Measurements from ENCODE around the gene BLACAT1. TPM values are rescaled to one million over a fixed set of nuclear protein-coding genes. Genes with fewer than 3 reads are reported as not detected.

The BLACAT1 gene
- total RNA-seq, 4 donors from 2014 or later, result 0.48 TPM; not detected in 3

DNA sequence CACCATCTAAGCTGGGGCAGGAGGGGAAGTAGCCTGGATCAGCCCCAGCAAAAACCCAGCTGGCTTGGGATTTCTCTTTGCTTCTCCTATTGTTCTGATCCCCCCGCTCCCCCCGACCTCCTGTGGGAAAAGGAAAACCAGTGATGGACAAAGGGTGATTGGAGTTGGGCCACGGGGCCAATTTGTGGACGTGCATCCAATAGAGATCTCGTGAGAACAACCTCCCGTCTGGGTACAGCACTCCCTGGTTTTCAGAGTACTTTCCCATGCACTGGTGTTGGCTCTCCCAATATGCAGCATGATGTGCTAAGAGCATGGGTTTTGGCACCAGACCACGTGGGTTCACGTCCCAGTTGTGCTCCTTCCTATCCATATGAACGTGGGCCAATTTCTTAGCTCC is 9.0 kb downstream of the BLACAT1 start:
- in situ Hi-C loops (cut with MboI; ENCODE audit: low pct_ligation_motif_present in 1 of 4, low pct_unique_long_range_greater_than_20kb in 1 of 4, low sequenced_read_pairs in 3 of 4), result no loop called here

DNA sequence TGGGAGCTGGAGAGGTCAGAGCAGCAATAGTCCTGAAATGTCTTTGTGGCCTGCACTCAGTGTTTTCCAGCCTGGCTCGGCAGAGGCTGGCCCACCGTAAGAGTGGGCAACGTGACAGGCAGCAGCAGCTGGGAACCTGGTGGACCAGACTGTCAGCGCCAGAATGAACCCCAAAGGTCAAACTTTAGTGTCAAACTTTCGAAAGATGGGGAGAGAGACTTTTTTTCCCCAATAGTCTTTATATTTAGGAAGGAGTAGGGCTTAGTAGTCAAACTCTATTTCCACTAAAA is 10.3 kb downstream of the BLACAT1 start:
- no peak for TF ChIP-seq POLR2AphosphoS5 (IDR thresholded peaks at IDR 0.05)
- no peak for DNase-seq
- H3K4me1 ChIP-seq, result peaks cover 10 to 36% (median 24%) of the 10 kb centered on the region in 4 donors
- no peaks in the 10 kb centered on the region for H3K9me3 ChIP-seq
- intact Hi-C loops (cut with DNase I; ENCODE audit: low total_unique reads), result no loop called here
- no peaks in the 10 kb centered on the region for H3K36me3 ChIP-seq
- whole genome bisulfite sequencing, 2 donors (ENCODE audit: low coverage in 1 of 2), result 77% methylated on average over 5 of the region's 5 CpGs; no CpG with 5 or more reads in 1 of the 2 donors
- in situ Hi-C loops (cut with MboI; ENCODE audit: low pct_ligation_motif_present in 1 of 4, low pct_unique_long_range_greater_than_20kb in 1 of 4, low sequenced_read_pairs in 3 of 4), result no loop called here
- H3K27me3 ChIP-seq, result peaks cover 10% of the 10 kb centered on the region
- peak overlapping the region in 2 of 4 donors; percentile 8 to 39 for H3K27ac ChIP-seq
- no peak overlapping the region for H3K4me3 ChIP-seq

More for the DNA sequence above, 9.0 kb downstream of the BLACAT1 start:
- H3K9me3 ChIP-seq, result no peaks in the 10 kb centered on the region
- peaks cover 2 to 24% (median 12%) of the 10 kb centered on the region in 4 donors for H3K4me1 ChIP-seq
- WGBS, 2 donors (ENCODE audit: low coverage in 1 of 2), result 76 to 89% methylated on average over 6 to 9 of the region's 9 CpGs
- no peaks in the 10 kb centered on the region for H3K36me3 ChIP-seq
- TF ChIP-seq POLR2A (IDR thresholded peaks at IDR 0.05), result no peak
- TF ChIP-seq, protein P1, sequence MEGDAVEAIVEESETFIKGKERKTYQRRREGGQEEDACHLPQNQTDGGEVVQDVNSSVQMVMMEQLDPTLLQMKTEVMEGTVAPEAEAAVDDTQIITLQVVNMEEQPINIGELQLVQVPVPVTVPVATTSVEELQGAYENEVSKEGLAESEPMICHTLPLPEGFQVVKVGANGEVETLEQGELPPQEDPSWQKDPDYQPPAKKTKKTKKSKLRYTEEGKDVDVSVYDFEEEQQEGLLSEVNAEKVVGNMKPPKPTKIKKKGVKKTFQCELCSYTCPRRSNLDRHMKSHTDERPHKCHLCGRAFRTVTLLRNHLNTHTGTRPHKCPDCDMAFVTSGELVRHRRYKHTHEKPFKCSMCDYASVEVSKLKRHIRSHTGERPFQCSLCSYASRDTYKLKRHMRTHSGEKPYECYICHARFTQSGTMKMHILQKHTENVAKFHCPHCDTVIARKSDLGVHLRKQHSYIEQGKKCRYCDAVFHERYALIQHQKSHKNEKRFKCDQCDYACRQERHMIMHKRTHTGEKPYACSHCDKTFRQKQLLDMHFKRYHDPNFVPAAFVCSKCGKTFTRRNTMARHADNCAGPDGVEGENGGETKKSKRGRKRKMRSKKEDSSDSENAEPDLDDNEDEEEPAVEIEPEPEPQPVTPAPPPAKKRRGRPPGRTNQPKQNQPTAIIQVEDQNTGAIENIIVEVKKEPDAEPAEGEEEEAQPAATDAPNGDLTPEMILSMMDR (IDR thresholded peaks at IDR 0.05), result no peak
- no peak for TF ChIP-seq EP300 (IDR thresholded peaks at IDR 0.05; ENCODE audit: low read depth)
- no peak for TF ChIP-seq POLR2AphosphoS5 (IDR thresholded peaks at IDR 0.05)
- no peak for DNase-seq
- no peak overlapping the region for H3K27ac ChIP-seq
- H3K4me3 ChIP-seq, result no peak overlapping the region
- H3K27me3 ChIP-seq, result peaks cover 21% of the 10 kb centered on the region
- intact Hi-C loops (cut with DNase I; ENCODE audit: low total_unique reads), result no loop called here

DNA sequence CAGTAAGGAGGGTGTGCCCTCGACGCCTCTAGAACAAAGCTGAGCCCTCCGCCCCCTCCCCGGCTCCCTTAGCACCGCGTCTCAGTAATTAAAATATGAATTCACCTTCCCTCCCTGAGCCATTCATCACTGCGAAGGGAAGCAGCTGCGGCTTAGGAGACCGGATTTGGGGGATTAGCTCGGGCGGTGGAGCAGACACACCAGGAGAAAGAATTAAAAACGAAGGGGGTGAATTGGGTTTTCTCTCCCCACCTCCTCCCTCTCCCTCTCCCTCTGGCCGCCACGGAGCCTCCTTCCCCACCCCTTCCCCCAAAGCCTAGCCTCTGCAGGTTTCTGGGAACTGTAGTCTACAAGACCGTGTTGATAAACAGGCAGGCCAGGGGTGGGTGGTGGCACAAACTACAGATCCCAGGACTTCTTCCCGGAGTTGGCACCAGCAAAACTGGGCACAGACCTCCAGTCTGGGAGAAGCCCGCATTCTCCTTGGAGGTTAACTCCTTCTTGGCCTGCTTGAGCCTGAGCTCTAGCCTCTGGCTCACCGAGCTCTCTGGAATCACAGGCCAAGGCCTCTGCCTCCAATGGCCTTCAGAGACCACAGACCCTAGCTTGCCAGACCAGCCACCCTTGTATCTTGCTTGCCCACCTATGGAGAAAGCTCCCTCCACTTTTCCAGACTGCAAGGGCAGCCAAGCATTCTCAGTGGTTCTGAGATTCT is 10.8 kb downstream of the BLACAT1 start:
- intact Hi-C loops (cut with DNase I; ENCODE audit: low total_unique reads) (no loop called here), in situ Hi-C loops (cut with MboI; ENCODE audit: low pct_ligation_motif_present in 1 of 4, low pct_unique_long_range_greater_than_20kb in 1 of 4, low sequenced_read_pairs in 3 of 4) (no loop called here)
- Histone ChIP-seq H3K27me3 (peaks cover 5% of the 10 kb centered on the region), H3K27ac (peak overlapping the region in 2 of 4 donors; percentile 20 to 43), H3K9me3 (no peaks in the 10 kb centered on the region), H3K4me3 (peak overlapping the region in 2 of 4 donors; percentile 18 to 26), H3K4me1 (peaks cover 12 to 40% (median 28%) of the 10 kb centered on the region in 4 donors), H3K36me3 (no peaks in the 10 kb centered on the region)
- TF ChIP-seq POLR2A (IDR thresholded peaks at IDR 0.05), result no peak
- peak in 1 of 3 donors; percentile 13 for TF ChIP-seq POLR2AphosphoS5 (IDR thresholded peaks at IDR 0.05)
- DNase-seq, result peak; percentile 35
- 41 to 46% methylated on average over 6 to 18 of the region's 18 CpGs for WGBS, 2 donors (ENCODE audit: low coverage in 1 of 2)

DNA sequence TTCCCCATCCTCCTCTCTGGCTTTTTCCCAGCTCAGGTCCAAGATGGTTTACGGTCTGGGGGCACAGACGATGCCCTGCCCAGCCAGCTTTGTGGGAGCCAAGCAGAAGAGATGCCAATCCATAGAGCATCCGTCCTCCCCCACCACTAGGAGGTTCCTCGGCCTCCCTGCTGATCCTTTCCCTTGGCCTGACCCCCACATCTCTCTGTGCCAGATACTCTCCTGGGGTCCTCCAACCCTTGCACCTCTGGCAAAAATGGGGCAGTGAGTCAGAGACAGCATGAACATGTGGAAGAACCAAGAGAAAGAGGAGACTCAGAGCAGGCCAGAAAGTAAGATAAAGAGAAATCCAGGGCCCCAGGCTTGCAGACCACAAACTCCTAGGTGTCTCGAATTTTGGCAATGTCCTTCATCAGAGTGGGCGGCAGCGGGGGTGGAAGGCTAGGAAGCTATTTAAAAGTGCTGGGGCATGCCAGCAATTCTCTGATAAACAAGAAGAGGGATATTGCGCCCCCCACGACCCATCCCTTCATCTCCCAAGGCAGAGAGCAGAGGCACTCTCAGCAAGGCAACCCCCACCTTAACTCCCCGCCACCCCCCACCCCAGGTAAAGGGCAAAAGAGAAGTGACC is 11.4 kb downstream of the BLACAT1 start:
- Histone ChIP-seq H3K9me3 (no peaks in the 10 kb centered on the region), H3K4me3 (peak overlapping the region in 2 of 4 donors; percentile 18 to 26), H3K4me1 (peaks cover 12 to 40% (median 23%) of the 10 kb centered on the region in 4 donors), H3K27me3 (no peaks in the 10 kb centered on the region), H3K27ac (peak overlapping the region in 2 of 4 donors; percentile 20 to 43), H3K36me3 (no peaks in the 10 kb centered on the region)
- intact Hi-C loops (cut with DNase I; ENCODE audit: low total_unique reads) (no loop called here), in situ Hi-C loops (cut with MboI; ENCODE audit: low pct_ligation_motif_present in 1 of 4, low pct_unique_long_range_greater_than_20kb in 1 of 4, low sequenced_read_pairs in 3 of 4) (no loop called here)
- no peak for DNase-seq
- WGBS, 2 donors (ENCODE audit: low coverage in 1 of 2), result 57 to 64% methylated on average over 5 to 10 of the region's 10 CpGs
- TF ChIP-seq POLR2AphosphoS5 (IDR thresholded peaks at IDR 0.05) (no peak), POLR2A (IDR thresholded peaks at IDR 0.05) (no peak), EP300 (IDR thresholded peaks at IDR 0.05; ENCODE audit: low read depth) (no peak)
- TF ChIP-seq, protein P1 (IDR thresholded peaks at IDR 0.05), result no peak

DNA sequence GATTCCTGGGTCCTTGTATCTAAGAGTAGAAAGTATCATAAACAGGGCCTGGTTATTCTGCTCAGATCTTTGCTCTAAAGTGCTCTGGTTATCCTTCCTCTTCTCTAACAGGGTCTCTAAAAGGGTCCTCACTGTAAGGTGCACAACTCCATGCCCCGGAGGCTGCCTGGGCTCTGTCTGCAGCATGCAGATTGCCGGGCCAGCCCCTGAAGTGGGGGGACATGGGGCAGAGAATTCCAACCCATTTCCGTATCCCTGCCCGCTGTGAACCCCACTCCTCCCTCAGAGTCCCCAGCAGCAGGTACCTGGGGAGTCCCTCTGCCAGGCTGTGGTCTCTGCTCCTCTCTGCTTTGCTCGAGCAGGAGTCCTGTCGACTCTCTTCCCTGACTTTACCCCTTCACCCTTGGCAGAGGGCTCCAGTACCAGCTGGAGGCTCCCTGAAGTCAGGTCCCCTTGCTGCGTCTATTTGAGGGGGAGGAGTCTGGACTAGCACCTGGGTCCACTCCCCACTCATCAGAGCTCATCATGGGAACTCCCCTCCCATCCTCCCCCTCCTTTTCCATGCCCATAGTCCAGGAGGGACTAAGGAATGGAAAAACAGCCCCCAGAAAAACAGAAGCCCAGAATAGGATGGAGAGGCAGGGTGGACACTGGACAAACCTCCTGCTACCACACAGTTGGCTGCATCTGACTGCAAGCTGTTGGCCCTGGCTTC is 12.1 kb downstream of the BLACAT1 start:
- no peak overlapping the region for H3K27ac ChIP-seq
- TF ChIP-seq POLR2AphosphoS5 (IDR thresholded peaks at IDR 0.05), result no peak
- TF ChIP-seq POLR2A (IDR thresholded peaks at IDR 0.05), result no peak
- no peak for TF ChIP-seq EP300 (IDR thresholded peaks at IDR 0.05; ENCODE audit: low read depth)
- no peaks in the 10 kb centered on the region for H3K9me3 ChIP-seq
- H3K27me3 ChIP-seq, result no peaks in the 10 kb centered on the region
- H3K4me1 ChIP-seq, result peaks cover 19 to 40% (median 27%) of the 10 kb centered on the region in 4 donors
- in situ Hi-C loops (cut with MboI; ENCODE audit: low pct_ligation_motif_present in 1 of 4, low pct_unique_long_range_greater_than_20kb in 1 of 4, low sequenced_read_pairs in 3 of 4) (no loop called here), intact Hi-C loops (cut with DNase I; ENCODE audit: low total_unique reads) (no loop called here)
- no peak for DNase-seq
- no peak overlapping the region for H3K4me3 ChIP-seq
- 73% methylated on average over 7 of the region's 7 CpGs; no CpG with 5 or more reads in 1 of the 2 donors for WGBS, 2 donors (ENCODE audit: low coverage in 1 of 2)
- no peaks in the 10 kb centered on the region for H3K36me3 ChIP-seq

All from transverse colon (tissue), 4 donors.